Pons (tissue), 1 donor: ENCODE measurements around the gene MYRIP.
A peak's percentile ranks its signal among the peaks of the same experiment; 100 is the strongest.
"Not testable (repeated sequence)": the region's sequence is repeated elsewhere in the genome, so short reads cannot be mapped to it uniquely, and the experiment has no call there.

Source experiments
- DNase-seq: peaks from one replicate; pipeline ENCODE4 v3.0.0-alpha.2; 2016; ENCODE audit warnings: low spot score

The MYRIP gene

GRCh38 chr3:40237889-40238571 is 428.6 kb downstream of the MYRIP start:
- peak; percentile 47 for DNase-seq

- DNase-seq, result no peak
These were observed 431.5 kb downstream of the MYRIP start for GRCh38 chr3:40240921-40241320.

GRCh38 chr3:40242216-40242615 is 432.8 kb downstream of the MYRIP start:
- no peak for DNase-seq

GRCh38 chr3:40242638-40243037 is 433.2 kb downstream of the MYRIP start:
- DNase-seq, result no peak

GRCh38 chr3:40243056-40243455 is 433.6 kb downstream of the MYRIP start:
- DNase-seq, result no peak

- no peak for DNase-seq
These were observed 438.5 kb downstream of the MYRIP start for GRCh38 chr3:40247714-40248454.

GRCh38 chr3:40248591-40248990 is 439.2 kb downstream of the MYRIP start:
- DNase-seq, result no peak

GRCh38 chr3:40249168-40249567 is 439.8 kb downstream of the MYRIP start:
- DNase-seq, result no peak

- no peak for DNase-seq
These were observed 445.1 kb downstream of the MYRIP start for GRCh38 chr3:40254491-40254890.

- no peak for DNase-seq
These were observed 445.5 kb downstream of the MYRIP start for GRCh38 chr3:40254891-40255290.

- DNase-seq, result no peak
These were observed 446.1 kb downstream of the MYRIP start for GRCh38 chr3:40255532-40255931.

- no peak for DNase-seq
These were observed 448.7 kb downstream of the MYRIP start for GRCh38 chr3:40258064-40258463.

- DNase-seq, result no peak
These were observed 449.1 kb downstream of the MYRIP start for GRCh38 chr3:40258555-40258954.

- peak; percentile 10 for DNase-seq
These were observed 452.9 kb downstream of the MYRIP start for GRCh38 chr3:40262331-40262730.

- DNase-seq, result no peak
These were observed 455.0 kb downstream of the MYRIP start for GRCh38 chr3:40264451-40264850.

- DNase-seq, result no peak
These were observed 455.8 kb downstream of the MYRIP start for GRCh38 chr3:40265181-40265580.

- no peak for DNase-seq
These were observed 458.7 kb downstream of the MYRIP start for GRCh38 chr3:40267937-40268724.

GRCh38 chr3:40268802-40269524 is 459.6 kb downstream of the MYRIP start:
- DNase-seq, result peak; percentile 90

GRCh38 chr3:40278791-40279190 is 469.4 kb downstream of the MYRIP start:
- no peak for DNase-seq

- DNase-seq, result no peak
These were observed 472.6 kb downstream of the MYRIP start for GRCh38 chr3:40281995-40282394.

- not testable (repeated sequence) for DNase-seq
These were observed 473.6 kb downstream of the MYRIP start for GRCh38 chr3:40283057-40283456.

- no peak for DNase-seq
These were observed 477.8 kb downstream of the MYRIP start for GRCh38 chr3:40287248-40287647.
